ENCODE data around the gene MCUB.
"Not testable (repeated sequence)": the region's sequence is repeated elsewhere in the genome, so short reads cannot be mapped to it uniquely, and the experiment has no call there.

The MCUB gene

GRCh38 chr4:109629775-109630174, 69.7 kb downstream of the MCUB start:
- no peak for DNase-seq (ENCODE audit: low spot score)

- peak; percentile 12 for DNase-seq (ENCODE audit: low spot score)
Measured at GRCh38 chr4:109631532-109632108, 71.6 kb downstream of the MCUB start.

GRCh38 chr4:109640644-109641043, 80.6 kb downstream of the MCUB start:
- no peak for DNase-seq (ENCODE audit: low spot score)

- no peak for DNase-seq (ENCODE audit: low spot score)
Measured at GRCh38 chr4:109645874-109646710, 86.0 kb downstream of the MCUB start.

- DNase-seq (ENCODE audit: low spot score): no peak
Measured at GRCh38 chr4:109648266-109648996, 88.4 kb downstream of the MCUB start.

- DNase-seq (ENCODE audit: low spot score): no peak
Measured at GRCh38 chr4:109648997-109649575, 89.0 kb downstream of the MCUB start.

GRCh38 chr4:109649872-109650271, 89.8 kb downstream of the MCUB start:
- DNase-seq (ENCODE audit: low spot score): no peak

- DNase-seq (ENCODE audit: low spot score): no peak
Measured at GRCh38 chr4:109655396-109655795, 95.3 kb downstream of the MCUB start.

- DNase-seq (ENCODE audit: low spot score): no peak
Measured at GRCh38 chr4:109657854-109658418, 97.9 kb downstream of the MCUB start.

- no peak for DNase-seq (ENCODE audit: low spot score)
Measured at GRCh38 chr4:109658871-109659410, 98.9 kb downstream of the MCUB start.

GRCh38 chr4:109662116-109662515, 102.1 kb downstream of the MCUB start:
- DNase-seq (ENCODE audit: low spot score): no peak

GRCh38 chr4:109662771-109663170, 102.7 kb downstream of the MCUB start:
- DNase-seq (ENCODE audit: low spot score): no peak

- DNase-seq (ENCODE audit: low spot score): no peak
Measured at GRCh38 chr4:109665783-109666485, 105.9 kb downstream of the MCUB start.

GRCh38 chr4:109671350-109671749, 111.3 kb downstream of the MCUB start:
- DNase-seq (ENCODE audit: low spot score): no peak

- DNase-seq (ENCODE audit: low spot score): no peak
Measured at GRCh38 chr4:109672169-109672930, 112.3 kb downstream of the MCUB start.

GRCh38 chr4:109673303-109673702, 113.3 kb downstream of the MCUB start:
- no peak for DNase-seq (ENCODE audit: low spot score)

- DNase-seq (ENCODE audit: low spot score): no peak
Measured at GRCh38 chr4:109675181-109675580, 115.1 kb downstream of the MCUB start.

- DNase-seq (ENCODE audit: low spot score): no peak
Measured at GRCh38 chr4:109675843-109676242, 115.8 kb downstream of the MCUB start.

- DNase-seq (ENCODE audit: low spot score): no peak
Measured at GRCh38 chr4:109676886-109677285, 116.8 kb downstream of the MCUB start.

GRCh38 chr4:109678472-109678871, 118.4 kb downstream of the MCUB start:
- DNase-seq (ENCODE audit: low spot score): not testable (repeated sequence)

GRCh38 chr4:109678925-109679324, 118.9 kb downstream of the MCUB start:
- not testable (repeated sequence) for DNase-seq (ENCODE audit: low spot score)

All from NAMALWA (cell line).